ENCODE data around the gene MRGPRX3. TPM values are rescaled to one million over a fixed set of nuclear protein-coding genes. Genes with fewer than 3 reads are reported as not detected.

Gene MRGPRX3
- total and polyA plus RNA-seq, 5 donors from 2014 or later: not detected

GRCh38 chr11:18135308-18135707 lies 2.9 kb downstream of the MRGPRX3 start:
- peaks cover 44% of the 10 kb centered on the region for H3K27me3 Mint-ChIP-seq
- peaks cover 20% of the 10 kb centered on the region for H3K27me3 ChIP-seq (ENCODE audit: control insufficient read depth, insufficient read depth, low read length)
- no peak overlapping the region for H3K27ac ChIP-seq (ENCODE audit: insufficient read depth, low read length, poor library complexity, severe bottlenecking)
- no peaks in the 10 kb centered on the region for H3K9me3 ChIP-seq (ENCODE audit: control insufficient read depth in 2 of 2, low read length in 2 of 2)
- H3K4me1 Mint-ChIP-seq: no peaks in the 10 kb centered on the region
- no peak overlapping the region for H3K27ac Mint-ChIP-seq
- no peak overlapping the region for H3K4me3 ChIP-seq (ENCODE audit: low read depth, low read length)
- ATAC-seq (ENCODE audit: low read depth in 2 of 2) (no peak), DNase-seq (no peak)
- H3K4me1 ChIP-seq (ENCODE audit: control insufficient read depth, insufficient read depth, low read length, poor library complexity, severe bottlenecking): no peaks in the 10 kb centered on the region
- peaks cover 0 to 2% (median 0%) of the 10 kb centered on the region in 7 donors for H3K9me3 Mint-ChIP-seq
- H3K36me3 ChIP-seq (ENCODE audit: control insufficient read depth, insufficient read depth, low read length): no peaks in the 10 kb centered on the region
- no peak overlapping the region for H3K4me3 Mint-ChIP-seq
- no peaks in the 10 kb centered on the region for H3K36me3 Mint-ChIP-seq

GRCh38 chr11:18137186-18137800 lies 4.9 kb downstream of the MRGPRX3 start:
- ATAC-seq (ENCODE audit: low read depth in 2 of 2) (no peak), DNase-seq (no peak)
- Histone ChIP-seq H3K27me3 (ENCODE audit: control insufficient read depth, insufficient read depth, low read length) (peaks cover 18% of the 10 kb centered on the region), H3K4me3 (ENCODE audit: low read depth, low read length) (no peak overlapping the region), H3K9me3 (ENCODE audit: control insufficient read depth in 2 of 2, low read length in 2 of 2) (no peaks in the 10 kb centered on the region), H3K27ac (ENCODE audit: insufficient read depth, low read length, poor library complexity, severe bottlenecking) (no peak overlapping the region), H3K36me3 (ENCODE audit: control insufficient read depth, insufficient read depth, low read length) (no peaks in the 10 kb centered on the region), H3K4me1 (ENCODE audit: control insufficient read depth, insufficient read depth, low read length, poor library complexity, severe bottlenecking) (no peaks in the 10 kb centered on the region)
- Mint-ChIP-seq H3K27me3 (peaks cover 36% of the 10 kb centered on the region), H3K9me3 (peaks cover 0 to 2% (median 0%) of the 10 kb centered on the region in 7 donors), H3K4me1 (no peaks in the 10 kb centered on the region), H3K27ac (no peak overlapping the region), H3K36me3 (no peaks in the 10 kb centered on the region), H3K4me3 (no peak overlapping the region)

DNA sequence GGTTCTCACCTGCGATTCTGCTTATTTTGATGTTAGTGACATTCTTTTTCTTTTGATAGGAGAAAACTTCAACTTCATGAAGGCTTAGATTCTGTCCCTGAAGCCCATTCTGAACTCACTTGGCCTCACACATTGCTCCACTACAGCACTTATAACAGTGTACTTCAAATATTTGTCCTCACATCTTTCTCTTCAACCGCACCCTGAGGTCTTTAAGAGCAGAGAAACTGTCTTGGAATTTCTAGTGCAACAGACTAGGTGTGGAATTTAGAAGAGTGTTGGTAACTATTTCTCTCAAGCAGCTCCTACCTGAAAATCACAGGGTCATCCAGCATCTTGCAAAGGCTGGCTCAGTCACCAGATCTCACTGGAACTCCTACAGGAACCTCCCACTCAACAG lies 7.8 kb downstream of the MRGPRX3 start:
- no peaks in the 10 kb centered on the region for H3K36me3 ChIP-seq (ENCODE audit: control insufficient read depth, insufficient read depth, low read length)

DNA sequence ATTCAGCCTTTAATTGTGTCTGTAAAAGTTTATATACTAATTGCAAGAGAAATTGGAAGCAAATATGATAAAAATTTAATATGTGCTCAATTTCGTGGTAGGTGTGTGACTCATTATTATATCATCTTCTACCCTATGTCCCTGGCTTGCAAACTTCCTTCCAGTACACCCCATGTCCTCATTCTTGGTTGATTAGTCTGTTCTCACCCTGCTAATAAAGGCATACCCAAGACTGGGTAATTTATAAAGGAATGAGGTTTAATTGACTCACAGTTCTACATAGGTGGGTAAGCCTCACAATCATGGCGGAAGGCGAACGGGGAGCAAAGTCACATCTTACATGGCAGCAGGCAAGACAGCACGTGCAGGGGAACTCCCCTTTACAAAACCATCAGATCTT lies 11.9 kb downstream of the MRGPRX3 start:
- ATAC-seq (ENCODE audit: low read depth in 2 of 2) (no peak), DNase-seq (no peak)
- Histone ChIP-seq H3K27ac (ENCODE audit: insufficient read depth, low read length, poor library complexity, severe bottlenecking) (no peak overlapping the region), H3K4me1 (ENCODE audit: control insufficient read depth, insufficient read depth, low read length, poor library complexity, severe bottlenecking) (no peaks in the 10 kb centered on the region), H3K36me3 (ENCODE audit: control insufficient read depth, insufficient read depth, low read length) (no peaks in the 10 kb centered on the region), H3K4me3 (ENCODE audit: low read depth, low read length) (no peak overlapping the region), H3K27me3 (ENCODE audit: control insufficient read depth, insufficient read depth, low read length) (peaks cover 25% of the 10 kb centered on the region), H3K9me3 (ENCODE audit: control insufficient read depth in 2 of 2, low read length in 2 of 2) (no peaks in the 10 kb centered on the region)
- H3K27me3 Mint-ChIP-seq: peaks cover 18% of the 10 kb centered on the region
- H3K9me3 Mint-ChIP-seq: no peaks in the 10 kb centered on the region
- peaks cover 0 to 6% (median 3%) of the 10 kb centered on the region in 4 donors for H3K4me1 Mint-ChIP-seq
- H3K4me3 Mint-ChIP-seq: no peak overlapping the region
- no peaks in the 10 kb centered on the region for H3K36me3 Mint-ChIP-seq
- H3K27ac Mint-ChIP-seq: peak overlapping the region in 1 of 3 donors; percentile 27

More for the DNA sequence above, 7.8 kb downstream of the MRGPRX3 start:
- H3K27ac Mint-ChIP-seq: no peak overlapping the region
- peaks cover 0 to 1% (median 0%) of the 10 kb centered on the region in 4 donors for H3K4me1 Mint-ChIP-seq
- peaks cover 34% of the 10 kb centered on the region for H3K27me3 Mint-ChIP-seq
- no peak overlapping the region for H3K4me3 Mint-ChIP-seq
- H3K9me3 ChIP-seq (ENCODE audit: control insufficient read depth in 2 of 2, low read length in 2 of 2): no peaks in the 10 kb centered on the region
- no peak for DNase-seq
- H3K27ac ChIP-seq (ENCODE audit: insufficient read depth, low read length, poor library complexity, severe bottlenecking): no peak overlapping the region
- no peak for ATAC-seq (ENCODE audit: low read depth in 2 of 2)
- no peaks in the 10 kb centered on the region for H3K4me1 ChIP-seq (ENCODE audit: control insufficient read depth, insufficient read depth, low read length, poor library complexity, severe bottlenecking)
- H3K27me3 ChIP-seq (ENCODE audit: control insufficient read depth, insufficient read depth, low read length): peaks cover 10% of the 10 kb centered on the region
- no peaks in the 10 kb centered on the region for H3K36me3 Mint-ChIP-seq
- H3K9me3 Mint-ChIP-seq: no peaks in the 10 kb centered on the region
- H3K4me3 ChIP-seq (ENCODE audit: low read depth, low read length): no peak overlapping the region

GRCh38 chr11:18145025-18145424 lies 12.7 kb downstream of the MRGPRX3 start:
- no peak for ATAC-seq (ENCODE audit: low read depth in 2 of 2)
- peaks cover 0 to 6% (median 3%) of the 10 kb centered on the region in 4 donors for H3K4me1 Mint-ChIP-seq

DNA sequence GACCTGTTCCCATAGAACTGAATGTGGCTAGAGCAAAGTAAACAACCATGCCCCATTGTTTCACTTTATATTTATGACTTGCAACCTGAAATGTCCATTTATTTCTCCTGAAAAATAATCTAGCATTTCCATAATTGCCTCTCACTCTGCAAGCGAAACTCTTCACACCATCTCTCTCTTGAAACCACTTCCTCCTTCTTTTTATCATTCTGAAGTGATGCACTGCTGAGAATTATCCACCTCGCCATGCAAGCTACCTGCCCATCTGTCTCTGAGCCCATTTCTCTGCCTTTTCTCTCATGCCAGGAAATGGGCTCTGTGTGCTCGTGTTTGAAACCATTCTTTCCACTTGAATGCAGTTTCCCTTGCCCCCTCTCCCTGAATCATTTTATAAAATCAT lies 13.5 kb downstream of the MRGPRX3 start:
- no peaks in the 10 kb centered on the region for H3K4me1 ChIP-seq (ENCODE audit: control insufficient read depth, insufficient read depth, low read length, poor library complexity, severe bottlenecking)
- DNase-seq (no peak), ATAC-seq (ENCODE audit: low read depth in 2 of 2) (no peak)
- Mint-ChIP-seq H3K9me3 (no peaks in the 10 kb centered on the region), H3K4me3 (no peak overlapping the region), H3K27me3 (peaks cover 23% of the 10 kb centered on the region), H3K36me3 (no peaks in the 10 kb centered on the region), H3K4me1 (peaks cover 0 to 6% (median 3%) of the 10 kb centered on the region in 4 donors), H3K27ac (peak overlapping the region in 1 of 3 donors; percentile 27)
- no peaks in the 10 kb centered on the region for H3K9me3 ChIP-seq (ENCODE audit: control insufficient read depth in 2 of 2, low read length in 2 of 2)
- no peaks in the 10 kb centered on the region for H3K36me3 ChIP-seq (ENCODE audit: control insufficient read depth, insufficient read depth, low read length)
- H3K27ac ChIP-seq (ENCODE audit: insufficient read depth, low read length, poor library complexity, severe bottlenecking): no peak overlapping the region
- H3K4me3 ChIP-seq (ENCODE audit: low read depth, low read length): no peak overlapping the region
- H3K27me3 ChIP-seq (ENCODE audit: control insufficient read depth, insufficient read depth, low read length): peaks cover 24% of the 10 kb centered on the region

More at GRCh38 chr11:18145025-18145424, 12.7 kb downstream of the MRGPRX3 start:
- no peaks in the 10 kb centered on the region for H3K4me1 ChIP-seq (ENCODE audit: control insufficient read depth, insufficient read depth, low read length, poor library complexity, severe bottlenecking)
- no peaks in the 10 kb centered on the region for H3K9me3 ChIP-seq (ENCODE audit: control insufficient read depth in 2 of 2, low read length in 2 of 2)
- H3K4me3 Mint-ChIP-seq: no peak overlapping the region
- DNase-seq: no peak
- no peak overlapping the region for H3K4me3 ChIP-seq (ENCODE audit: low read depth, low read length)
- H3K36me3 Mint-ChIP-seq: no peaks in the 10 kb centered on the region
- no peaks in the 10 kb centered on the region for H3K36me3 ChIP-seq (ENCODE audit: control insufficient read depth, insufficient read depth, low read length)
- H3K27ac ChIP-seq (ENCODE audit: insufficient read depth, low read length, poor library complexity, severe bottlenecking): no peak overlapping the region
- H3K27me3 ChIP-seq (ENCODE audit: control insufficient read depth, insufficient read depth, low read length): peaks cover 25% of the 10 kb centered on the region
- H3K27me3 Mint-ChIP-seq: peaks cover 22% of the 10 kb centered on the region
- H3K27ac Mint-ChIP-seq: no peak overlapping the region
- no peaks in the 10 kb centered on the region for H3K9me3 Mint-ChIP-seq

- DNase-seq: no peak
- Mint-ChIP-seq H3K9me3 (peaks cover 0 to 2% (median 0%) of the 10 kb centered on the region in 7 donors), H3K4me3 (no peak overlapping the region), H3K36me3 (no peaks in the 10 kb centered on the region), H3K27ac (no peak overlapping the region), H3K27me3 (peaks cover 31% of the 10 kb centered on the region), H3K4me1 (no peaks in the 10 kb centered on the region)
- no peak overlapping the region for H3K27ac ChIP-seq (ENCODE audit: insufficient read depth, low read length, poor library complexity, severe bottlenecking)
- no peak overlapping the region for H3K4me3 ChIP-seq (ENCODE audit: low read depth, low read length)
- H3K9me3 ChIP-seq (ENCODE audit: control insufficient read depth in 2 of 2, low read length in 2 of 2): no peaks in the 10 kb centered on the region
- H3K27me3 ChIP-seq (ENCODE audit: control insufficient read depth, insufficient read depth, low read length): peaks cover 27% of the 10 kb centered on the region
- no peak for ATAC-seq (ENCODE audit: low read depth in 2 of 2)
- no peaks in the 10 kb centered on the region for H3K4me1 ChIP-seq (ENCODE audit: control insufficient read depth, insufficient read depth, low read length, poor library complexity, severe bottlenecking)
- no peaks in the 10 kb centered on the region for H3K36me3 ChIP-seq (ENCODE audit: control insufficient read depth, insufficient read depth, low read length)
These were observed 19.2 kb downstream of the MRGPRX3 start for GRCh38 chr11:18151581-18151980.

DNA sequence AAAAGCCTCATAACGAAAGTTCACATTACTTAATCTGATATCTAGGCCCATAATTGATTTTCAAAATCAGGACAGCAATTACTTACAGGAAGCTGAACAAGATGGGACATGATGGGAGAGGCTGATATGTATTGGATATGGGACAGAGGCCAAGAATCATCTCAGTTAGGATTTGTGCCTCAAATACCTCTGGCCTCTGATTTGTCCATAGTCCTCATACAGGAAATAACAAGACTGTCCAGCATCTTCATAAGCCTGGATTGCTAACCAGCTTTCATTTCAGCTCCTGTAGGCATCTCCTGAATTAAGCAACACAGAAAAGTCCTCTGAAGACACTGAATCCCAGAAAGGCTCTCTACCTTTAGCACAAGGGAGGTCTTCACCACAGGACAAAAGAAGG lies 36.0 kb downstream of the MRGPRX3 start:
- Histone ChIP-seq H3K36me3 (ENCODE audit: control insufficient read depth, insufficient read depth, low read length) (no peaks in the 10 kb centered on the region), H3K9me3 (ENCODE audit: control insufficient read depth in 2 of 2, low read length in 2 of 2) (peaks cover 0 to 1% of the 10 kb centered on the region in 2 experiments), H3K4me3 (ENCODE audit: low read depth, low read length) (no peak overlapping the region), H3K27ac (ENCODE audit: insufficient read depth, low read length, poor library complexity, severe bottlenecking) (no peak overlapping the region), H3K4me1 (ENCODE audit: control insufficient read depth, insufficient read depth, low read length, poor library complexity, severe bottlenecking) (no peaks in the 10 kb centered on the region), H3K27me3 (ENCODE audit: control insufficient read depth, insufficient read depth, low read length) (peaks cover 4% of the 10 kb centered on the region)
- peaks cover 0 to 10% (median 2%) of the 10 kb centered on the region in 7 donors for H3K9me3 Mint-ChIP-seq
- H3K4me3 Mint-ChIP-seq: no peak overlapping the region
- H3K27me3 Mint-ChIP-seq: peaks cover 24% of the 10 kb centered on the region
- H3K4me1 Mint-ChIP-seq: peaks cover 0 to 5% (median 2%) of the 10 kb centered on the region in 4 donors
- no peaks in the 10 kb centered on the region for H3K36me3 Mint-ChIP-seq
- H3K27ac Mint-ChIP-seq: no peak overlapping the region
- DNase-seq: no peak
- no peak for ATAC-seq (ENCODE audit: low read depth in 2 of 2)

Measured in CD4-positive, CD25-positive, alpha-beta regulatory T cell (primary cell).